C4-2B (cell line): Measurements from ENCODE around the gene NAB1.

Experiments
- ZFX ChIP-seq: fragments of 450-650 bp; IDR thresholded peaks from 2 replicates; pipeline ENCODE4 v1.6.1; 2017
- TF ChIP-seq, protein P1 (sequence below): fragments of 450-650 bp; conservative IDR thresholded peaks from 2 replicates; pipeline ENCODE4 v1.5.1; 2017; ENCODE audit warnings: mild to moderate bottlenecking

- TF ChIP-seq, protein P1, sequence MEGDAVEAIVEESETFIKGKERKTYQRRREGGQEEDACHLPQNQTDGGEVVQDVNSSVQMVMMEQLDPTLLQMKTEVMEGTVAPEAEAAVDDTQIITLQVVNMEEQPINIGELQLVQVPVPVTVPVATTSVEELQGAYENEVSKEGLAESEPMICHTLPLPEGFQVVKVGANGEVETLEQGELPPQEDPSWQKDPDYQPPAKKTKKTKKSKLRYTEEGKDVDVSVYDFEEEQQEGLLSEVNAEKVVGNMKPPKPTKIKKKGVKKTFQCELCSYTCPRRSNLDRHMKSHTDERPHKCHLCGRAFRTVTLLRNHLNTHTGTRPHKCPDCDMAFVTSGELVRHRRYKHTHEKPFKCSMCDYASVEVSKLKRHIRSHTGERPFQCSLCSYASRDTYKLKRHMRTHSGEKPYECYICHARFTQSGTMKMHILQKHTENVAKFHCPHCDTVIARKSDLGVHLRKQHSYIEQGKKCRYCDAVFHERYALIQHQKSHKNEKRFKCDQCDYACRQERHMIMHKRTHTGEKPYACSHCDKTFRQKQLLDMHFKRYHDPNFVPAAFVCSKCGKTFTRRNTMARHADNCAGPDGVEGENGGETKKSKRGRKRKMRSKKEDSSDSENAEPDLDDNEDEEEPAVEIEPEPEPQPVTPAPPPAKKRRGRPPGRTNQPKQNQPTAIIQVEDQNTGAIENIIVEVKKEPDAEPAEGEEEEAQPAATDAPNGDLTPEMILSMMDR = no peak
- TF ChIP-seq ZFX = no peak
These were observed at the start of gene NAB1 for GRCh38 chr2:190649035-190649797.
